Measurements from ENCODE around the gene TMEM229B. TPM values are rescaled to one million over a fixed set of nuclear protein-coding genes. Genes with fewer than 3 reads are reported as not detected.

Gene TMEM229B
- total RNA-seq, 1 experiment from 2014 or later = 0.71 TPM

- ChIA-PET POLR2A (no interaction called here), RAD21 (ENCODE audit: low non-redundant PET in 1 of 2, low total read pairs in 2 of 2, uncharacterized antibody in 2 of 2, unreplicated experiment in 2 of 2) (no interaction called here)
- H3K4me2 ChIP-seq (ENCODE audit: low read length) = no peak overlapping the region
These were observed 24.1 kb downstream of the TMEM229B start for GRCh38 chr14:67464377-67464776.

GRCh38 chr14:67463900-67464299 lies 24.6 kb downstream of the TMEM229B start:
- H4K20me1 ChIP-seq (ENCODE audit: insufficient read depth) = no peaks in the 10 kb centered on the region
- H2AFZ ChIP-seq (ENCODE audit: low read depth, low read length, poor library complexity, severe bottlenecking) = no peak overlapping the region
- no peak overlapping the region for H3K4me2 ChIP-seq (ENCODE audit: low read length)
- H3K9me2 ChIP-seq (ENCODE audit: insufficient read depth) = no peaks in the 10 kb centered on the region
- no peak for TF ChIP-seq SRF (IDR thresholded peaks at IDR 0.05; ENCODE audit: low read depth)
- TF ChIP-seq ZFX (IDR thresholded peaks at IDR 0.05) = no peak
- no peak for TF ChIP-seq FOSL1 (IDR thresholded peaks at IDR 0.05; ENCODE audit: low read depth)
- no peak for TF ChIP-seq SP1 (IDR thresholded peaks at IDR 0.05; ENCODE audit: low read depth)
- TF ChIP-seq EGR1 (IDR thresholded peaks at IDR 0.05; ENCODE audit: low read depth) = no peak
- no peak for TF ChIP-seq EZH2 (IDR thresholded peaks at IDR 0.05)
- TF ChIP-seq ZBTB33 (IDR thresholded peaks at IDR 0.05; ENCODE audit: extremely low read depth, insufficient replicate concordance, low read length) = no peak
- no peak for TF ChIP-seq EZH2phosphoT487 (IDR thresholded peaks at IDR 0.05; ENCODE audit: borderline replicate concordance)
- CTCF ChIA-PET = no interaction called here
- no peaks in the 10 kb centered on the region for H3K9me3 ChIP-seq (ENCODE audit: control insufficient read depth in 1 of 2, insufficient read depth in 1 of 2, low read depth in 1 of 2, low read length in 2 of 2)
- RAD21 ChIA-PET (ENCODE audit: low non-redundant PET in 1 of 2, low total read pairs in 2 of 2, uncharacterized antibody in 2 of 2, unreplicated experiment in 2 of 2) = no interaction called here
- H3K79me2 ChIP-seq (ENCODE audit: insufficient read depth, low read length) = no peaks in the 10 kb centered on the region
- no peak for ATAC-seq
- no TSS peak for BruUV-seq (replicated peaks)
- H3K27ac ChIP-seq (ENCODE audit: low read depth, low read length) = no peak overlapping the region
- peaks cover 5% of the 10 kb centered on the region; the same call in 1 of the 2 replicates for H3K27me3 ChIP-seq (ENCODE audit: insufficient read depth, low read length)
- H3K4me1 ChIP-seq (ENCODE audit: control insufficient read depth in 1 of 2, insufficient read depth in 2 of 2, low read length in 2 of 2) = no peaks in the 10 kb centered on the region
- no peaks in the 10 kb centered on the region for H3K36me3 ChIP-seq (ENCODE audit: control insufficient read depth in 1 of 2, insufficient read depth in 2 of 2, low read length in 2 of 2)
- H3K4me3 ChIP-seq (replicated peaks in 1 of 2; ENCODE audit: low read depth in 1 of 2, low read length in 2 of 2) = no peak overlapping the region
- intact Hi-C loops (cut with micrococcal nuclease) = no loop called here
- POLR2A ChIA-PET = no interaction called here
- no peak overlapping the region for H3K9ac ChIP-seq (ENCODE audit: low read length)
- DNase-seq (ENCODE audit: low read depth, low spot score) = no peak

More at GRCh38 chr14:67464377-67464776, 24.1 kb downstream of the TMEM229B start:
- H3K4me1 ChIP-seq (ENCODE audit: control insufficient read depth in 1 of 2, insufficient read depth in 2 of 2, low read length in 2 of 2) = no peaks in the 10 kb centered on the region
- no peak overlapping the region for H3K27ac ChIP-seq (ENCODE audit: low read depth, low read length)
- intact Hi-C loops (cut with micrococcal nuclease) = no loop called here
- no peak for TF ChIP-seq POLR2AphosphoS5 (IDR thresholded peaks at IDR 0.05; ENCODE audit: low read depth, low read length)
- TF ChIP-seq SRF (IDR thresholded peaks at IDR 0.05; ENCODE audit: low read depth) = no peak
- no peak overlapping the region for H3K9ac ChIP-seq (ENCODE audit: low read length)
- BruUV-seq (replicated peaks) = no TSS peak
- no peak overlapping the region for H3K4me3 ChIP-seq (replicated peaks in 1 of 2; ENCODE audit: low read depth in 1 of 2, low read length in 2 of 2)
- no peak overlapping the region for H2AFZ ChIP-seq (ENCODE audit: low read depth, low read length, poor library complexity, severe bottlenecking)
- H3K9me3 ChIP-seq (ENCODE audit: control insufficient read depth in 1 of 2, insufficient read depth in 1 of 2, low read depth in 1 of 2, low read length in 2 of 2) = no peaks in the 10 kb centered on the region
- ATAC-seq = no peak
- H3K36me3 ChIP-seq (ENCODE audit: control insufficient read depth in 1 of 2, insufficient read depth in 2 of 2, low read length in 2 of 2) = no peaks in the 10 kb centered on the region
- H3K79me2 ChIP-seq (ENCODE audit: insufficient read depth, low read length) = no peaks in the 10 kb centered on the region
- H3K9me2 ChIP-seq (ENCODE audit: insufficient read depth) = no peaks in the 10 kb centered on the region
- H3K27me3 ChIP-seq (ENCODE audit: insufficient read depth, low read length) = peaks cover 3% of the 10 kb centered on the region; the same call in 1 of the 2 replicates
- CTCF ChIA-PET = no interaction called here
- no peaks in the 10 kb centered on the region for H4K20me1 ChIP-seq (ENCODE audit: insufficient read depth)
- DNase-seq (ENCODE audit: low read depth, low spot score) = no peak

All from HCT116 (cell line).